BLaER1 treated with 17β-estradiol and CSF1 and Interleukin-3, amounts not matched to agents 10 nM and 100 nM (cell line): ENCODE results near the gene NAPEPLD.
"Not testable (repeated sequence)": the region's sequence is repeated elsewhere in the genome, so short reads cannot be mapped to it uniquely, and the experiment has no call there.

ENCODE experiments used
- H3K27ac ChIP-seq, 11 experiments: shearing (Covaris generic); formaldehyde crosslinking; 2 replicates each; pipeline ENCODE4 v1.8.1; 2022
- H3K27me3 ChIP-seq, 11 experiments: shearing (Covaris generic); formaldehyde crosslinking; 2 replicates each; pipeline ENCODE4 v1.8.1; 2022
- H3K36me3 ChIP-seq, 11 experiments: shearing (Covaris generic); formaldehyde crosslinking; 2 replicates each; pipeline ENCODE4 v1.8.1; 2022
- H3K4me1 ChIP-seq, 10 experiments: shearing (Covaris generic); formaldehyde crosslinking; 2 replicates each; pipeline ENCODE4 v1.8.1; 2022
- H3K4me2 ChIP-seq, 11 experiments: shearing (Covaris generic); formaldehyde crosslinking; 2 replicates each; pipeline ENCODE4 v1.8.1; 2022
- H3K4me3 ChIP-seq, 10 experiments: shearing (Covaris generic); formaldehyde crosslinking; 2 replicates each; pipeline ENCODE4 v1.8.1; 2022
- H3K9ac ChIP-seq, 11 experiments: shearing (Covaris generic); formaldehyde crosslinking; 2 replicates each; pipeline ENCODE4 v1.8.1; 2022
- H3K9me3 ChIP-seq, 11 experiments: shearing (Covaris generic); formaldehyde crosslinking; replicated peaks in 1 of 11; 2 replicates each; pipeline ENCODE4 v1.8.1; 2022
- H4K20me1 ChIP-seq, 11 experiments: shearing (Covaris generic); formaldehyde crosslinking; 2 replicates each; pipeline ENCODE4 v1.8.1; 2022
- Cebpa-rat ChIP-seq, 11 experiments: shearing (Covaris generic); IDR thresholded peaks; 2 replicates each; pipeline ENCODE4 v1.8.1; 2022

Gene NAPEPLD

DNA sequence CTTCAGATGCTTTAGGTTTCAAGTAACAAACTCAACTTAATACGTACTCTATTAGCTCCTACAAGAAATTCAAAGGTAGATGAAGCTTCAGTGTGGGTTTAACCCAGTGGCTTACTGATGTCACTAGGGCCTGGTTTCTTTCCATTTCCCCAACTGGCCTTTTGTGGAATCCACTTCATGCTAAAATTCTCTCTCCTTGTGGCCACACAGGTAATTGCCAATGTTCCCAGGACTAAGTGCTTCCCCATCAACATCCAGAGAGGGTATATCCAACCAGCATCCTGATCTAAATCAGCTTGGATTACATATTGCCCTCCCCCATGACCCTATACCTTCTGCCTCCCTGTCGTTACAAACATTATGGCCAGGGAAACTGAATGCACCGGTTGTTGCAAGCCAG is 85.0 kb downstream of the NAPEPLD start:
- H3K9ac ChIP-seq: no peak overlapping the region
- H3K4me2 ChIP-seq: no peak overlapping the region
- no peak for TF ChIP-seq Cebpa-rat (IDR thresholded peaks at IDR 0.05)
- H3K4me1 ChIP-seq: peaks cover 0 to 8% (median 4%) of the 10 kb centered on the region in 10 experiments; a peak in 7 of 20 replicates
- H3K9me3 ChIP-seq: peaks cover 2 to 9% (median 5%) of the 10 kb centered on the region in 11 experiments; a peak in 13 of 22 replicates
- no peaks in the 10 kb centered on the region for H4K20me1 ChIP-seq
- no peak overlapping the region for H3K4me3 ChIP-seq
- H3K36me3 ChIP-seq: no peaks in the 10 kb centered on the region
- no peaks in the 10 kb centered on the region for H3K27me3 ChIP-seq
- no peak overlapping the region for H3K27ac ChIP-seq

DNA sequence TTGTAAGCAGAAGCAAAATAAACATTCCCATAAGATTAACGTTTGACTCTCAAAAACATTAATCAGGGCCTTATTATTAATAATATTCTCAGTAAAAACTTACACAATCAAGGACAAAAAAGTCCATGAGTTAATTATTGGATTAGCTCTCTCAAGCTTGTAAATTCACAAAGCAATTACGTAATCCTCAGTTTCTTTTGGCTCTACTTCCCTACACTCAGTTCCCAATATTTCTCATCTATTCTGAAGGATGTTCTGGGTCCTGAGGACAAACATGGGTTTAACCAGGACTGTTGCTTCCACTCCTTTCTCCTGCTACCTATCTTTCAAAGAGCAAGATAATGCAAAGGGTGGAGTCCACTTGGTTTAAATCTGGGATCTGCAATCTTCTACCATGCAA is 89.4 kb downstream of the NAPEPLD start:
- TF ChIP-seq Cebpa-rat (IDR thresholded peaks at IDR 0.05): peak in 1 of 11 experiments; percentile 20; a peak in 1 of 22 replicates
- H3K4me1 ChIP-seq: peaks cover 0 to 8% (median 4%) of the 10 kb centered on the region in 10 experiments; a peak in 8 of 20 replicates
- no peaks in the 10 kb centered on the region for H3K27me3 ChIP-seq

DNA sequence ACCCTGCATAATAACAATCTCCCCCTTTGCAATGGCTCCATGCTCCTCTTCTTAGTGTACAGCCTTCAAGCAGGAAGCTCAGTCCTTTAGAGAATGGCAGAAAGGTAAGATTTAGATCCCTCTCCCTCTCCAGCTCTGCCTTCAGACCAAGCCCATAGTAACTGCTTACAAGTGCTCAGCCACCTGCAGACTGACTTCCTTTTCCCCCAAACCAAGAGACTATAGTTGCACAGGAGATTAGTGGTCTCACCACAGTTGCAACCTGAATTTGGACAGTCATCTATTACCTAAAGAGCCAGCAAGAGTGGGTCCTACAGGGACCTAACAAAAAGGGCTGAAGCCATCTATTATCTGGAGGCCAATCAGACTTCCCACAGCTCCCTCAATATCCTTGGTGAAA is 90.8 kb downstream of the NAPEPLD start:
- H3K27ac ChIP-seq: no peak overlapping the region

More for the DNA sequence above, 89.4 kb downstream of the NAPEPLD start:
- H4K20me1 ChIP-seq: no peaks in the 10 kb centered on the region
- no peak overlapping the region for H3K4me3 ChIP-seq
- H3K36me3 ChIP-seq: no peaks in the 10 kb centered on the region
- H3K9ac ChIP-seq: no peak overlapping the region
- H3K27ac ChIP-seq: no peak overlapping the region
- H3K4me2 ChIP-seq: peak overlapping the region in 3 of 11 experiments; percentile 37 to 49 (median 43); a peak in 4 of 22 replicates
- H3K9me3 ChIP-seq: no peaks in the 10 kb centered on the region

DNA sequence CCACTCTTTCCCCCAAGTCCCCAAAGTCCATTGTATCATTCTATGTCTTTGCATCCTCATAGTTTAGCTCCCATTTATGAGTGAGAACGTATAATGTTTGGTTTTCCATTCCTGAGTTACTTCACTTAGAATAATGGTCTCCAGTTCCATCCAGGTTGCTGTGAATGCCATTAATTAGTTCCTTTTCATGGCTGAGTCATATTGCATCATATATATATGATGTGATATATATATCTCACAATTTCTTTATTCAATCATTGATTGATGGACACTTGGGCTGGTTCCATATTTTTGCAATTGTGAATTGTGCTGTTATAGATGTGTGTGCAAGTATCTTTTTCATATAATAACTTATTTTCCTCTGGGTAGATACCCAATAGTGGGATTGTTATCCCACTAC is 92.9 kb downstream of the NAPEPLD start:
- H3K36me3 ChIP-seq, H3K4me1 ChIP-seq, H3K4me2 ChIP-seq: not testable (repeated sequence)

More for the DNA sequence above, 90.8 kb downstream of the NAPEPLD start:
- Histone ChIP-seq H3K4me3 (no peak overlapping the region), H3K36me3 (0 out of 22 replicates have a peak, but pooled peaks cover 0 to 8% (median 0%) of the 10 kb centered on the region in 11 experiments), H3K9ac (no peak overlapping the region), H3K4me1 (peaks cover 0 to 8% (median 4%) of the 10 kb centered on the region in 10 experiments; a peak in 8 of 20 replicates), H3K27me3 (no peaks in the 10 kb centered on the region), H3K4me2 (no peak overlapping the region), H3K9me3 (peaks cover 0 to 4% (median 0%) of the 10 kb centered on the region in 11 experiments; a peak in 1 of 22 replicates), H4K20me1 (no peaks in the 10 kb centered on the region)
- no peak for TF ChIP-seq Cebpa-rat (IDR thresholded peaks at IDR 0.05)

DNA sequence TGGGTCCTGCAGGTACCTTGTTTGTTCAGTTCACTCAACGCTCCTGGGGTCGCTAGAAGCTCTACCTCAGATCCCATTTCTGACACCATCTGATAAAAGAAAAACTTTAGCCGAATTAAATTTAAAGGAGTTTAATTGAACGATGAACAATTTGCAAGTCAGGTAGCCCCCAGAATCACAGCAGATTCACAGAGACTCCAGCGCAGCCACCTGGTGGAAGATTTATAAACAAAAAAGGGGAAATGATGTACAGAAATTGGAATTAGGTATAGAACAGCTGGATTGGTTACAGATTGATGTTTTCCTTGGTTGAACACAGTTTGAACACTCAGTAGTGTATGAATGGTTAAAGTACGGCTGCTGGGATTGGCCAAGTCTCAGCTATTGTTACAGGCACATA is 97.4 kb downstream of the NAPEPLD start:
- Histone ChIP-seq H3K4me2 (no peak overlapping the region), H4K20me1 (no peaks in the 10 kb centered on the region), H3K9ac (no peak overlapping the region), H3K27me3 (no peaks in the 10 kb centered on the region), H3K27ac (no peak overlapping the region), H3K4me3 (no peak overlapping the region), H3K4me1 (no peaks in the 10 kb centered on the region), H3K36me3 (peaks cover 0 to 18% (median 0%) of the 10 kb centered on the region in 11 experiments; a peak in 2 of 22 replicates), H3K9me3 (peaks cover 48 to 58% (median 51%) of the 10 kb centered on the region in 11 experiments)
- TF ChIP-seq Cebpa-rat (IDR thresholded peaks at IDR 0.05): no peak

More for the DNA sequence above, 92.9 kb downstream of the NAPEPLD start:
- not testable (repeated sequence) for H3K4me3 ChIP-seq, H3K9ac ChIP-seq, H3K27me3 ChIP-seq, H3K27ac ChIP-seq, H4K20me1 ChIP-seq
- peaks cover 4 to 14% (median 6%) of the 10 kb centered on the region in 11 experiments; a peak in 16 of 22 replicates for H3K9me3 ChIP-seq
